ENCODE measurements around the gene TNN. TPM values are rescaled to one million over a fixed set of nuclear protein-coding genes. Genes with fewer than 3 reads are reported as not detected.

The TNN gene
- polyA plus RNA-seq, 1 experiment, result not detected

Small RNA genes lying within 50 kb of the gene (small RNA-seq; reads per million reads assigned to genes)
- not detected for gene RF00019 (ENCODE audit: insufficient read length, low read depth, low replicate concordance)

Other genes starting within 250 kb of the TNN start
- gene CACYBP, start 67.9 kb upstream of the TNN start, polyA plus RNA-seq (2011; rRNA removed), result 20.5 and 40.5 TPM in 2 replicates
- 22.4 and 33.3 TPM in 2 replicates for gene MRPS14, start 44.4 kb upstream of the TNN start, polyA plus RNA-seq (2011; rRNA removed)
- 9.9 and 10.8 TPM in 2 replicates for gene KIAA0040, start 124.9 kb downstream of the TNN start, polyA plus RNA-seq (2011; rRNA removed)